A673 (cell line): ENCODE results near the gene TASP1.

Experiments
- CTCF ChIP-seq: fragments of 300-800, 200-600 bp; sonication (generic); conservative IDR thresholded peaks from 2 replicates; pipeline ENCODE4 v1.5.1; 2017; ENCODE audit warnings: low read depth, mild to moderate bottlenecking, antibody characterized with exemption, low read length, moderate library complexity, mixed read lengths
- EZH2 ChIP-seq: fragments of 200-600 bp; sonication (generic); IDR thresholded peaks from 2 replicates; pipeline ENCODE4 v1.6.1; 2017; ENCODE audit warnings: borderline replicate concordance, low read depth, mild to moderate bottlenecking, mixed read lengths, antibody characterized with exemption, low read length; ENCODE audit not compliant: poor library complexity, severe bottlenecking

GRCh38 chr20:13493143-13493542 lies 145.6 kb downstream of the TASP1 start:
- no peak for TF ChIP-seq CTCF
- no peak for TF ChIP-seq EZH2
